HEK293 (cell line): ENCODE measurements around the gene GIGYF1.
A peak's percentile ranks its signal among the peaks of the same experiment; 100 is the strongest.

Source experiments
- BCL11A ChIP-seq: fragments of 450-650 bp; formaldehyde crosslinking; IDR thresholded peaks from 2 replicates; pipeline ENCODE4 v1.5.1; 2016; ENCODE audit warnings: low read depth, missing biosample characterization, missing genetic modification characterization
- GLI4 ChIP-seq: fragments of 450-650 bp; formaldehyde crosslinking; IDR thresholded peaks from 2 replicates; pipeline ENCODE4 v1.5.1; 2016; ENCODE audit warnings: missing biosample characterization, missing genetic modification characterization
- GLIS2 ChIP-seq: fragments of 450-650 bp; formaldehyde crosslinking; IDR thresholded peaks from 2 replicates; pipeline ENCODE4 v1.5.1; 2016; ENCODE audit warnings: missing biosample characterization, missing genetic modification characterization
- HOXA7 ChIP-seq: sonication (generic); formaldehyde crosslinking; IDR thresholded peaks from 2 replicates; pipeline ENCODE4 v1.8.1; 2022; ENCODE audit warnings: missing genetic modification reagents, borderline replicate concordance
- KLF8 ChIP-seq: fragments of 450-650 bp; formaldehyde crosslinking; IDR thresholded peaks from 2 replicates; pipeline ENCODE4 v1.5.1; 2016; ENCODE audit warnings: missing biosample characterization, missing genetic modification characterization
- KLF9 ChIP-seq: fragments of 450-650 bp; formaldehyde crosslinking; IDR thresholded peaks from 2 replicates; pipeline ENCODE4 v1.5.1; 2016; ENCODE audit warnings: missing biosample characterization, missing genetic modification characterization, low read depth
- MZF1 ChIP-seq: fragments of 450-650 bp; formaldehyde crosslinking; IDR thresholded peaks from 2 replicates; pipeline ENCODE4 v1.5.1; 2017; ENCODE audit warnings: missing biosample characterization, missing genetic modification characterization, borderline replicate concordance
- PRDM2 ChIP-seq: fragments of 450-650 bp; formaldehyde crosslinking; IDR thresholded peaks from 2 replicates; pipeline ENCODE4 v1.5.1; 2016; ENCODE audit warnings: missing biosample characterization, missing genetic modification characterization, borderline replicate concordance
- ZBTB17 ChIP-seq: fragments of 450-650 bp; formaldehyde crosslinking; IDR thresholded peaks from 2 replicates; pipeline ENCODE4 v1.5.1; 2016; ENCODE audit warnings: missing biosample characterization, missing genetic modification characterization
- ZEB2 ChIP-seq: fragments of 450-650 bp; formaldehyde crosslinking; IDR thresholded peaks from 2 replicates; pipeline ENCODE4 v1.5.1; 2016; ENCODE audit warnings: missing biosample characterization, missing genetic modification characterization
- ZNF10 ChIP-seq: fragments of 450-650 bp; formaldehyde crosslinking; IDR thresholded peaks from 2 replicates; pipeline ENCODE4 v1.5.1; 2017; ENCODE audit warnings: missing biosample characterization, missing genetic modification characterization
- ZNF16 ChIP-seq: fragments of 450-650 bp; formaldehyde crosslinking; IDR thresholded peaks from 2 replicates; pipeline ENCODE4 v1.5.1; 2016; ENCODE audit warnings: low read depth, missing biosample characterization, missing genetic modification characterization
- ZNF169 ChIP-seq: fragments of 450-650 bp; formaldehyde crosslinking; IDR thresholded peaks from 2 replicates; pipeline ENCODE4 v1.5.1; 2016; ENCODE audit warnings: missing biosample characterization, missing genetic modification characterization
- ZNF202 ChIP-seq: fragments of 450-650 bp; formaldehyde crosslinking; IDR thresholded peaks from 2 replicates; pipeline ENCODE4 v1.5.1; 2016; ENCODE audit warnings: missing biosample characterization, missing genetic modification characterization, borderline replicate concordance
- ZNF350 ChIP-seq: fragments of 450-650 bp; formaldehyde crosslinking; IDR thresholded peaks from 2 replicates; pipeline ENCODE4 v1.5.0; 2017; ENCODE audit warnings: missing biosample characterization, mild to moderate bottlenecking, missing genetic modification characterization
- ZNF416 ChIP-seq: fragments of 450-650 bp; formaldehyde crosslinking; IDR thresholded peaks from 2 replicates; pipeline ENCODE4 v1.5.1; 2016; ENCODE audit warnings: missing biosample characterization, missing genetic modification characterization
- ZNF426 ChIP-seq: fragments of 450-650 bp; formaldehyde crosslinking; IDR thresholded peaks from 2 replicates; pipeline ENCODE4 v1.5.1; 2017; ENCODE audit warnings: missing biosample characterization, missing genetic modification characterization, mild to moderate bottlenecking, inconsistent platforms, moderate library complexity
- ZNF433 ChIP-seq: fragments of 450-650 bp; formaldehyde crosslinking; IDR thresholded peaks from 2 replicates; pipeline ENCODE4 v1.5.1; 2016; ENCODE audit warnings: missing biosample characterization, missing genetic modification characterization, low read depth
- ZNF558 ChIP-seq: fragments of 450-650 bp; formaldehyde crosslinking; IDR thresholded peaks from 2 replicates; pipeline ENCODE4 v1.5.1; 2016; ENCODE audit warnings: missing biosample characterization, missing genetic modification characterization
- ZNF571 ChIP-seq: fragments of 450-650 bp; formaldehyde crosslinking; IDR thresholded peaks from 2 replicates; pipeline ENCODE4 v1.5.0; 2017; ENCODE audit warnings: missing biosample characterization, missing genetic modification characterization
- ZNF610 ChIP-seq: fragments of 450-650 bp; formaldehyde crosslinking; IDR thresholded peaks from 2 replicates; pipeline ENCODE4 v1.5.1; 2016; ENCODE audit warnings: missing biosample characterization, missing genetic modification characterization, borderline replicate concordance
- ZNF660 ChIP-seq: fragments of 450-650 bp; IDR thresholded peaks from 2 replicates; pipeline ENCODE4 v1.5.1; 2018; ENCODE audit warnings: missing biosample characterization, mild to moderate bottlenecking, missing genetic modification characterization
- ZNF707 ChIP-seq: fragments of 450-650 bp; formaldehyde crosslinking; IDR thresholded peaks from 2 replicates; pipeline ENCODE4 v1.5.1; 2016; ENCODE audit warnings: missing biosample characterization, missing genetic modification characterization
- ZNF792 ChIP-seq: fragments of 450-650 bp; formaldehyde crosslinking; IDR thresholded peaks from 2 replicates; pipeline ENCODE4 v1.5.1; 2016; ENCODE audit warnings: missing biosample characterization, missing genetic modification characterization
- ZNF830 ChIP-seq: fragments of 450-650 bp; IDR thresholded peaks from 2 replicates; pipeline ENCODE4 v1.5.0; 2018; ENCODE audit warnings: missing biosample characterization, missing genetic modification characterization, low read depth, mild to moderate bottlenecking, moderate library complexity
- ZSCAN5A ChIP-seq: fragments of 450-650 bp; formaldehyde crosslinking; IDR thresholded peaks from 2 replicates; pipeline ENCODE4 v1.5.1; 2016; ENCODE audit warnings: missing biosample characterization, missing genetic modification characterization
- TF ChIP-seq, protein P1 (sequence below): fragments of 450-650 bp; formaldehyde crosslinking; IDR thresholded peaks from 2 replicates; pipeline ENCODE4 v1.5.1; 2016; ENCODE audit warnings: missing biosample characterization, missing genetic modification characterization, low read depth
- TF ChIP-seq, protein P2 (sequence below): fragments of 450-650 bp; formaldehyde crosslinking; IDR thresholded peaks from 2 replicates; pipeline ENCODE4 v1.5.1; 2016; ENCODE audit warnings: missing biosample characterization, missing genetic modification characterization, low read depth

The GIGYF1 gene

GRCh38 chr7:100673302-100673941 is 20.6 kb downstream of the GIGYF1 start, which contains the start of gene GNB2 (continued):
- TF ChIP-seq ZBTB17 (tag by site-specific recombination) (peak; percentile 93), GLIS2 (tag by site-specific recombination) (peak; percentile 69; the same call in 1 of the 2 replicates), GLI4 (peak; percentile 87; the same call in 1 of the 2 replicates), KLF8 (tag by site-specific recombination) (peak; percentile 99), HOXA7 (no peak), ZNF202 (tag by site-specific recombination) (no peak), ZNF16 (tag by site-specific recombination) (no peak), BCL11A (tag by site-specific recombination) (no peak), ZNF660 (peak; percentile 98), ZNF571 (tag by site-specific recombination) (no peak), ZNF830 (tag by site-specific recombination) (no peak), ZNF426 (tag by site-specific recombination) (no peak), ZSCAN5A (tag by site-specific recombination) (0 out of 2 replicates have a peak, but pooled peaks have one; percentile 70), ZNF350 (tag by site-specific recombination) (no peak), ZNF610 (tag by site-specific recombination) (peak; percentile 90), ZNF169 (tag by site-specific recombination) (peak; percentile 69; the same call in 1 of the 2 replicates), ZNF416 (tag by site-specific recombination) (no peak), ZNF792 (no peak; the same call in 1 of the 2 replicates), ZNF707 (tag by site-specific recombination) (no peak; the same call in 1 of the 2 replicates), ZEB2 (tag by site-specific recombination) (peak; percentile 99), ZNF558 (tag by site-specific recombination) (peak; percentile 74; the same call in 1 of the 2 replicates), ZNF433 (tag by site-specific recombination) (no peak), ZNF10 (tag by site-specific recombination) (0 out of 2 replicates have a peak, but pooled peaks have one; percentile 76), KLF9 (peak; percentile 94), MZF1 (no peak; the same call in 1 of the 2 replicates), PRDM2 (tag by site-specific recombination) (no peak)
- TF ChIP-seq, protein P1, sequence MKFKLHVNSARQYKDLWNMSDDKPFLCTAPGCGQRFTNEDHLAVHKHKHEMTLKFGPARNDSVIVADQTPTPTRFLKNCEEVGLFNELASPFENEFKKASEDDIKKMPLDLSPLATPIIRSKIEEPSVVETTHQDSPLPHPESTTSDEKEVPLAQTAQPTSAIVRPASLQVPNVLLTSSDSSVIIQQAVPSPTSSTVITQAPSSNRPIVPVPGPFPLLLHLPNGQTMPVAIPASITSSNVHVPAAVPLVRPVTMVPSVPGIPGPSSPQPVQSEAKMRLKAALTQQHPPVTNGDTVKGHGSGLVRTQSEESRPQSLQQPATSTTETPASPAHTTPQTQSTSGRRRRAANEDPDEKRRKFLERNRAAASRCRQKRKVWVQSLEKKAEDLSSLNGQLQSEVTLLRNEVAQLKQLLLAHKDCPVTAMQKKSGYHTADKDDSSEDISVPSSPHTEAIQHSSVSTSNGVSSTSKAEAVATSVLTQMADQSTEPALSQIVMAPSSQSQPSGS (tag by site-specific recombination), result no peak
- TF ChIP-seq, protein P2, sequence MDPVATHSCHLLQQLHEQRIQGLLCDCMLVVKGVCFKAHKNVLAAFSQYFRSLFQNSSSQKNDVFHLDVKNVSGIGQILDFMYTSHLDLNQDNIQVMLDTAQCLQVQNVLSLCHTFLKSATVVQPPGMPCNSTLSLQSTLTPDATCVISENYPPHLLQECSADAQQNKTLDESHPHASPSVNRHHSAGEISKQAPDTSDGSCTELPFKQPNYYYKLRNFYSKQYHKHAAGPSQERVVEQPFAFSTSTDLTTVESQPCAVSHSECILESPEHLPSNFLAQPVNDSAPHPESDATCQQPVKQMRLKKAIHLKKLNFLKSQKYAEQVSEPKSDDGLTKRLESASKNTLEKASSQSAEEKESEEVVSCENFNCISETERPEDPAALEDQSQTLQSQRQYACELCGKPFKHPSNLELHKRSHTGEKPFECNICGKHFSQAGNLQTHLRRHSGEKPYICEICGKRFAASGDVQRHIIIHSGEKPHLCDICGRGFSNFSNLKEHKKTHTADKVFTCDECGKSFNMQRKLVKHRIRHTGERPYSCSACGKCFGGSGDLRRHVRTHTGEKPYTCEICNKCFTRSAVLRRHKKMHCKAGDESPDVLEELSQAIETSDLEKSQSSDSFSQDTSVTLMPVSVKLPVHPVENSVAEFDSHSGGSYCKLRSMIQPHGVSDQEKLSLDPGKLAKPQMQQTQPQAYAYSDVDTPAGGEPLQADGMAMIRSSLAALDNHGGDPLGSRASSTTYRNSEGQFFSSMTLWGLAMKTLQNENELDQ (tag by site-specific recombination), result no peak
